ENCODE data around the gene TAGAP.

GRCh38 chr6:159093609-159094443 lies 49.0 kb upstream of the TAGAP start:
- TF ChIP-seq POLR2AphosphoS5 (IDR thresholded peaks at IDR 0.05; ENCODE audit: low read depth, low read length) (no peak), POLR2A (IDR thresholded peaks at IDR 0.05; ENCODE audit: borderline replicate concordance, extremely low read depth, insufficient read depth, insufficient read length) (no peak), CTCF (IDR thresholded peaks at IDR 0.05 in 2 of 3, conservative IDR thresholded peaks at IDR 0.05 in 1 of 3; ENCODE audit: borderline replicate concordance in 1 of 3, insufficient read depth in 1 of 3, low read depth in 2 of 3, low read length in 2 of 3) (no peak)

Data from HCT116 (cell line).